CD8-positive, alpha-beta memory T cell (primary cell): ENCODE measurements around the gene TMC7. TPM values are rescaled to one million over a fixed set of nuclear protein-coding genes. Genes with fewer than 3 reads are reported as not detected.
A peak's percentile ranks its signal among the peaks of the same experiment; 100 is the strongest.

ENCODE experiments used
- CTCF ChIA-PET: fragments of 350-600 bp; sonication (Branson Sonifier 250); formaldehyde crosslinking; loops from one replicate; lab custom pipeline; 2021; ENCODE audit warnings: antibody characterized with exemption; lab: Charles Lee
- POLR2A ChIA-PET: fragments of 350-600 bp; sonication (Branson Sonifier 250); formaldehyde crosslinking; loops from one replicate; lab custom pipeline; 2021; ENCODE audit warnings: antibody characterized with exemption; lab: Charles Lee
- DNase-seq, 5 donors: peaks; one replicate each; pipeline versions ENCODE4 v3.0.0 to v3.0.0-alpha.2; 2020 to 2022; ENCODE audit warnings: mixed read lengths in 1 of 5
- H3K27ac ChIP-seq: one replicate; pipeline ENCODE4 v1.7.0; 2013; ENCODE audit warnings: low read depth, mild to moderate bottlenecking, low read length, moderate library complexity
- H3K27me3 ChIP-seq: 2 replicates; pipeline ENCODE4 v1.7.0; 2013; ENCODE audit warnings: low read length, mild to moderate bottlenecking; ENCODE audit not compliant: insufficient read depth, poor library complexity, severe bottlenecking
- H3K36me3 ChIP-seq: 2 replicates; pipeline ENCODE4 v1.7.0; 2013; ENCODE audit warnings: mild to moderate bottlenecking, low read length, moderate library complexity; ENCODE audit not compliant: insufficient read depth
- H3K4me1 ChIP-seq: 2 replicates; pipeline ENCODE4 v1.7.0; 2013; ENCODE audit warnings: mild to moderate bottlenecking, low read length, moderate library complexity; ENCODE audit not compliant: insufficient read depth
- H3K4me3 ChIP-seq: 2 replicates; pipeline ENCODE4 v1.7.0; 2013; ENCODE audit warnings: mild to moderate bottlenecking, low read length
- H3K9me3 ChIP-seq: 2 replicates; pipeline ENCODE4 v1.7.0; 2013; ENCODE audit warnings: mild to moderate bottlenecking, low read length
- H3K27ac Mint-ChIP-seq, 8 donors: one replicate each; pipeline ENCODE4 v1.8.0; 2020 to 2021; ENCODE audit warnings: mixed read lengths in 8 of 8, mild to moderate bottlenecking in 6 of 8, inconsistent platforms in 3 of 8, moderate library complexity in 3 of 8
- H3K27me3 Mint-ChIP-seq, 2 donors: one replicate each; pipeline ENCODE4 v1.8.0; 2020 to 2021; ENCODE audit warnings: mixed read lengths in 2 of 2, mild to moderate bottlenecking in 1 of 2, moderate library complexity in 1 of 2
- H3K36me3 Mint-ChIP-seq, 3 donors: one replicate each; pipeline ENCODE4 v1.8.0; 2020 to 2021; ENCODE audit warnings: mixed read lengths in 3 of 3, inconsistent platforms in 1 of 3, mild to moderate bottlenecking in 1 of 3
- H3K4me1 Mint-ChIP-seq, 3 donors: one replicate each; pipeline ENCODE4 v1.8.0; 2020 to 2021; ENCODE audit warnings: mixed read lengths in 3 of 3, inconsistent platforms in 1 of 3, mild to moderate bottlenecking in 1 of 3
- H3K4me3 Mint-ChIP-seq, 7 donors: one replicate each; pipeline ENCODE4 v1.8.0; 2020 to 2021; ENCODE audit warnings: mixed read lengths in 7 of 7, mild to moderate bottlenecking in 6 of 7, moderate library complexity in 4 of 7, inconsistent platforms in 2 of 7
- H3K9me3 Mint-ChIP-seq, 5 donors: one replicate each; pipeline ENCODE4 v1.8.0; 2020 to 2022; ENCODE audit warnings: mixed read lengths in 5 of 5, mild to moderate bottlenecking in 3 of 5, moderate library complexity in 2 of 5, inconsistent platforms in 1 of 5
- polyA plus RNA-seq: library from polyadenylated mRNA; unstranded; fragments of 300-500 nt; fragmentation: Illumina TruSeq; gene quantifications from one replicate; pipeline ENCODE4 v1.2.3, GENCODE V29; 2021
- total RNA-seq, 2 experiments: library from RNA; stranded (reverse); gene quantifications; one replicate each; pipeline ENCODE4 v1.2.3, GENCODE V29; 2021

TMC7 gene
- total and polyA plus RNA-seq, 3 experiments from 2014 or later: not detected

DNA sequence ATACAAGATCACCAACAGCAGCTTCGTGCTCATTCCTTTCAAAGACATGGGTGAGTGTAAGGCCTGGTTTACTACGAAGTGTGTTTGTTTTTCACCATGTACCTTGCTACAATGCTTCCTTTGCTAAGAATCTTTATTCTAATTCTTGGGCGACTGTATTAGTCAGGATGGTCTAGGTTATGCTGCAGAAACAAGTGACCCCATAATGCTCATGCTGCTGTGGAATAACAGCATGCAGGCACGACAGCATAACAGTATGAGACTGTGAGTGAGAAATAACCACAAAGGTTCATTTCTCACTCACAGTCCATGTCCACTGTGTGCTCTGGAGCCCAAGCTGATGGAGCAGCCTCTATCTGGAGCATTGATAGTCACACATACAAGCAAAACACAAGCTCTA lies 38.0 kb downstream of the TMC7 start:
- Histone ChIP-seq H3K4me1 (no peaks in the 10 kb centered on the region), H3K27me3 (no peaks in the 10 kb centered on the region), H3K27ac (no peak overlapping the region), H3K9me3 (no peaks in the 10 kb centered on the region), H3K36me3 (no peaks in the 10 kb centered on the region), H3K4me3 (no peak overlapping the region)
- no peak overlapping the region for H3K4me3 Mint-ChIP-seq
- H3K27me3 Mint-ChIP-seq: peaks cover 0 to 11% of the 10 kb centered on the region in 2 donors
- no peaks in the 10 kb centered on the region for H3K9me3 Mint-ChIP-seq
- ChIA-PET CTCF (no interaction called here), POLR2A (no interaction called here)
- H3K36me3 Mint-ChIP-seq: no peaks in the 10 kb centered on the region
- DNase-seq: no peak
- H3K27ac Mint-ChIP-seq: no peak overlapping the region
- H3K4me1 Mint-ChIP-seq: no peaks in the 10 kb centered on the region

- Histone ChIP-seq H3K4me3 (no peak overlapping the region), H3K9me3 (no peaks in the 10 kb centered on the region), H3K27ac (no peak overlapping the region), H3K36me3 (no peaks in the 10 kb centered on the region), H3K4me1 (no peaks in the 10 kb centered on the region), H3K27me3 (no peaks in the 10 kb centered on the region)
- no peak overlapping the region for H3K27ac Mint-ChIP-seq
- no peak for DNase-seq
- H3K4me1 Mint-ChIP-seq: no peaks in the 10 kb centered on the region
- ChIA-PET POLR2A (no interaction called here), CTCF (no interaction called here)
- H3K36me3 Mint-ChIP-seq: no peaks in the 10 kb centered on the region
- H3K9me3 Mint-ChIP-seq: peaks cover 0 to 2% (median 0%) of the 10 kb centered on the region in 5 donors
- H3K27me3 Mint-ChIP-seq: peaks cover 7 to 8% of the 10 kb centered on the region in 2 donors
- H3K4me3 Mint-ChIP-seq: no peak overlapping the region
These were observed 43.7 kb downstream of the TMC7 start for GRCh38 chr16:19027416-19027815.

DNA sequence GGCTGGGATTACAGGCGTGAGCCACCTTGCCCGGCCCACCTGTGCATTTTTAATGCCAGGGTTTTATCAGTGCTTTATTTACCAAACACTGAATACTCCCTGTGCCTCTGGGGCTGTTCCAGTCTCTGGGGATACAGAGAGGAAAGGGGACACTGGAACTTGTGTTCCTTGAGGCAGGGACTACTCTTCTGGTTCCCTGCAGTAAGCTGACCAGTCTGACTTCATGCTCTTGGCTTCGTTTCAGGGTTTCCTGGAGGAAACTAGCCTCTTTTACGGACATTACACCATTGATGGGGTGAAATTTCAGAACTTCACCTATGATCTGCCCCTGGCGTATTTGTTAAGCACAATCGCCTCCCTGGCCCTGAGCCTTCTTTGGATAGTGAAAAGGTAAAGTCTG lies 46.2 kb downstream of the TMC7 start:
- Mint-ChIP-seq H3K4me1 (no peaks in the 10 kb centered on the region), H3K36me3 (no peaks in the 10 kb centered on the region)
- CTCF ChIA-PET: no interaction called here

DNA sequence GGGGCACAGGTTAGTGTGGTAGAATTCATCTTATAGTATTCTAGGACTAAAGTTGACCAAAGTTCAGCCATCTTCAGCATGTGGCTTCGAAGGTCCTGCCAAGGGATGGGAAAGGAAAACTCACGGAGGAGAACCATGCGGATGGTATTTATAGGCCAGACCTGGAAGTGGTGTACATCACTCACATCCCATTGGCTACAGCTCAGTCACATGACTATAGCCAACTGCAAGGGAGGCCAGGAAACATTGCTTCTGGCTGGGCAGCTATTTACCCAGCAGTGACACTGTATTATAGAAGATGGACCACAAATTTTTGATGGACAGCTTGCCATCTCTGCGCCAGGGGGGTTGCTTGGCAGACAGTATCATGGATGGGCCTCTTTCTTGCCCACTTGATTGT lies 48.0 kb downstream of the TMC7 start:
- DNase-seq: no peak
- Histone ChIP-seq H3K27me3 (no peaks in the 10 kb centered on the region), H3K36me3 (no peaks in the 10 kb centered on the region), H3K4me1 (no peaks in the 10 kb centered on the region), H3K27ac (no peak overlapping the region), H3K4me3 (no peak overlapping the region), H3K9me3 (no peaks in the 10 kb centered on the region)
- peaks cover 4 to 8% of the 10 kb centered on the region in 2 donors for H3K27me3 Mint-ChIP-seq
- H3K4me1 Mint-ChIP-seq: no peaks in the 10 kb centered on the region
- H3K9me3 Mint-ChIP-seq: peaks cover 0 to 6% (median 2%) of the 10 kb centered on the region in 5 donors
- ChIA-PET CTCF (no interaction called here), POLR2A (no interaction called here)
- H3K27ac Mint-ChIP-seq: no peak overlapping the region
- no peak overlapping the region for H3K4me3 Mint-ChIP-seq
- no peaks in the 10 kb centered on the region for H3K36me3 Mint-ChIP-seq

More for the DNA sequence above, 46.2 kb downstream of the TMC7 start:
- H3K36me3 ChIP-seq: no peaks in the 10 kb centered on the region
- H3K27me3 Mint-ChIP-seq: peaks cover 4 to 7% of the 10 kb centered on the region in 2 donors
- no peaks in the 10 kb centered on the region for H3K9me3 ChIP-seq
- no peak for DNase-seq
- no peak overlapping the region for H3K4me3 ChIP-seq
- H3K4me1 ChIP-seq: no peaks in the 10 kb centered on the region
- no peaks in the 10 kb centered on the region for H3K27me3 ChIP-seq
- no peak overlapping the region for H3K27ac ChIP-seq
- no peak overlapping the region for H3K27ac Mint-ChIP-seq
- H3K4me3 Mint-ChIP-seq: no peak overlapping the region
- POLR2A ChIA-PET: no interaction called here
- H3K9me3 Mint-ChIP-seq: peaks cover 0 to 2% (median 0%) of the 10 kb centered on the region in 5 donors

- Histone ChIP-seq H3K4me3 (no peak overlapping the region), H3K27me3 (no peaks in the 10 kb centered on the region), H3K9me3 (no peaks in the 10 kb centered on the region), H3K36me3 (no peaks in the 10 kb centered on the region), H3K27ac (no peak overlapping the region), H3K4me1 (no peaks in the 10 kb centered on the region)
- peaks cover 0 to 8% (median 2%) of the 10 kb centered on the region in 5 donors for H3K9me3 Mint-ChIP-seq
- H3K27ac Mint-ChIP-seq: no peak overlapping the region
- ChIA-PET CTCF (no interaction called here), POLR2A (no interaction called here)
- DNase-seq: no peak
- H3K36me3 Mint-ChIP-seq: no peaks in the 10 kb centered on the region
- no peak overlapping the region for H3K4me3 Mint-ChIP-seq
- H3K27me3 Mint-ChIP-seq: peaks cover 4 to 8% of the 10 kb centered on the region in 2 donors
- no peaks in the 10 kb centered on the region for H3K4me1 Mint-ChIP-seq
These were observed 50.0 kb downstream of the TMC7 start for GRCh38 chr16:19033761-19034160.

GRCh38 chr16:19040400-19040799 lies 56.7 kb downstream of the TMC7 start:
- Mint-ChIP-seq H3K27me3 (peaks cover 1 to 9% of the 10 kb centered on the region in 2 donors), H3K27ac (no peak overlapping the region), H3K4me3 (no peak overlapping the region), H3K9me3 (peaks cover 0 to 8% (median 0%) of the 10 kb centered on the region in 5 donors), H3K4me1 (no peaks in the 10 kb centered on the region), H3K36me3 (no peaks in the 10 kb centered on the region)
- no peak for DNase-seq
- H3K9me3 ChIP-seq: no peaks in the 10 kb centered on the region
- no peaks in the 10 kb centered on the region for H3K27me3 ChIP-seq
- H3K27ac ChIP-seq: no peak overlapping the region
- CTCF ChIA-PET: no interaction called here
- no peaks in the 10 kb centered on the region for H3K36me3 ChIP-seq
- H3K4me3 ChIP-seq: no peak overlapping the region
- H3K4me1 ChIP-seq: no peaks in the 10 kb centered on the region
- POLR2A ChIA-PET: no interaction called here

GRCh38 chr16:19044769-19045168 lies 61.0 kb downstream of the TMC7 start:
- DNase-seq: no peak
- CTCF ChIA-PET: no interaction called here
- Mint-ChIP-seq H3K4me1 (no peaks in the 10 kb centered on the region), H3K27ac (peak overlapping the region in 1 of 8 donors; percentile 48), H3K36me3 (no peaks in the 10 kb centered on the region), H3K9me3 (no peaks in the 10 kb centered on the region), H3K4me3 (no peak overlapping the region), H3K27me3 (peaks cover 0 to 9% of the 10 kb centered on the region in 2 donors)
- POLR2A ChIA-PET: no interaction called here
- Histone ChIP-seq H3K4me1 (no peaks in the 10 kb centered on the region), H3K9me3 (no peaks in the 10 kb centered on the region), H3K27ac (no peak overlapping the region), H3K4me3 (no peak overlapping the region), H3K27me3 (no peaks in the 10 kb centered on the region), H3K36me3 (no peaks in the 10 kb centered on the region)

DNA sequence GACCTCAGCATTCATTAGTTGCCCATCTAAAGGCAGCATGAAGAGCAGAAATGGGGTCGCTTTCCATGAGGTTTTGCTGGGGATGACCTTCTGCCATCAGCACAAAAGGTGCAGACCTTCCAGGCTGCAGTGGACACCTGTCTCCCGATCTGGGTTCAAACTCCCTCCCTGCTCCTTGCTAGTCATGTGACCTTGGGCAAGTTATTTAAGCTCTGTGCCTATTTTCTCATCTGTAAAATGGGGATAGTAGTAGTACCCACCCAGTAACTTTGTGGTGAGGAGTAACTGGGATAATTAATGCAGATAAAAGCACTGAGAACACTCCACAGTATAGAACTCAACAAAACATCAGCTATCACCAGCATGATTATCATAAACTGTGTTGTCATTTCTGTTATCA lies 62.3 kb downstream of the TMC7 start:
- no peak overlapping the region for H3K4me3 Mint-ChIP-seq

More for the DNA sequence above, 62.3 kb downstream of the TMC7 start:
- Histone ChIP-seq H3K4me1 (no peaks in the 10 kb centered on the region), H3K9me3 (no peaks in the 10 kb centered on the region), H3K27me3 (no peaks in the 10 kb centered on the region), H3K4me3 (no peak overlapping the region), H3K36me3 (no peaks in the 10 kb centered on the region), H3K27ac (no peak overlapping the region)
- Mint-ChIP-seq H3K9me3 (no peaks in the 10 kb centered on the region), H3K27ac (no peak overlapping the region), H3K27me3 (peaks cover 0 to 4% of the 10 kb centered on the region in 2 donors), H3K36me3 (no peaks in the 10 kb centered on the region), H3K4me1 (no peaks in the 10 kb centered on the region)
- CTCF ChIA-PET: no interaction called here
- DNase-seq: no peak
- POLR2A ChIA-PET: no interaction called here
